Measurements from ENCODE around the gene BSND. TPM values are rescaled to one million over a fixed set of nuclear protein-coding genes. Genes with fewer than 3 reads are reported as not detected.

The BSND gene
- total and polyA plus RNA-seq, 4 donors, result 0.02 TPM; not detected in 3

DNA sequence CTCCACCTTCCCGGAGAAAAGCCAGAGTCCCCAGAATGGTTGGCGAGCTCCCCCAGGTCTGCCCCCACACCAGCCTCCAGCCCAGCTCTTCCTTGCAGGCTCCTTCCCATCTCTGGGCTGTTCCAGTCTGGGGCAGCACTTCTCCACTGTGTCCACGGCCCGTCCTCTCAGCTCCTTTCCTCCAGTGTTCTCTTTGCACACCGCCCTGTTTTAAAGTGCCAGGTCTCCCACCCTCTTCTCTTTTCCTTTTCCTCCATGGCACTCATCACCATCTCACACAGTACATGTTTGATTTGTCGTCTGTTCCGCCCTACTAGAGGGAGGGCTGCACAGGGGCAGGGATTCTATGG lies 34.5 kb downstream of the BSND start:
- Histone ChIP-seq H3K9me3 (ENCODE audit: control insufficient read depth in 4 of 4, insufficient read depth in 3 of 4, low read length in 3 of 4) (no peaks in the 10 kb centered on the region), H3K9ac (ENCODE audit: insufficient read depth in 1 of 2, low read length in 2 of 2) (no peak overlapping the region), H3K27ac (ENCODE audit: low read depth in 1 of 2, low read length in 1 of 2) (no peak overlapping the region), H3K27me3 (ENCODE audit: control insufficient read depth in 3 of 3, insufficient read depth in 3 of 3, low read length in 2 of 3) (peaks cover 0 to 18% (median 10%) of the 10 kb centered on the region in 3 donors), H3K36me3 (ENCODE audit: control insufficient read depth in 4 of 4, insufficient read depth in 4 of 4, low read length in 4 of 4) (no peaks in the 10 kb centered on the region), H3K4me3 (no peak overlapping the region), H3K4me1 (ENCODE audit: control insufficient read depth in 5 of 5, insufficient read depth in 5 of 5, low read length in 5 of 5) (no peaks in the 10 kb centered on the region)
- WGBS, 2 donors, result 83 to 93% methylated on average over 7 of the region's 7 CpGs
- ATAC-seq (ENCODE audit: insufficient read depth, low FRiP score) (no peak), DNase-seq (no peak)
- TF ChIP-seq CTCF (IDR thresholded peaks at IDR 0.05; ENCODE audit: control extremely low read depth, extremely low read depth), result no peak

GRCh38 chr1:55034476-55035133 lies 35.9 kb downstream of the BSND start:
- no peaks in the 10 kb centered on the region for H3K9me3 ChIP-seq (ENCODE audit: control insufficient read depth in 4 of 4, insufficient read depth in 3 of 4, low read length in 3 of 4)
- DNase-seq (no peak), ATAC-seq (ENCODE audit: insufficient read depth, low FRiP score) (no peak)
- TF ChIP-seq CTCF (IDR thresholded peaks at IDR 0.05; ENCODE audit: control extremely low read depth, extremely low read depth), result no peak
- peaks cover 0 to 7% (median 0%) of the 10 kb centered on the region in 5 donors for H3K4me1 ChIP-seq (ENCODE audit: control insufficient read depth in 5 of 5, insufficient read depth in 5 of 5, low read length in 5 of 5)
- WGBS, 2 donors, result 91 to 92% methylated on average over 6 of the region's 6 CpGs
- H3K27ac ChIP-seq (ENCODE audit: low read depth in 1 of 2, low read length in 1 of 2), result no peak overlapping the region
- no peak overlapping the region for H3K9ac ChIP-seq (ENCODE audit: insufficient read depth in 1 of 2, low read length in 2 of 2)
- peaks cover 0 to 29% (median 22%) of the 10 kb centered on the region in 3 donors for H3K27me3 ChIP-seq (ENCODE audit: control insufficient read depth in 3 of 3, insufficient read depth in 3 of 3, low read length in 2 of 3)
- no peak overlapping the region for H3K4me3 ChIP-seq
- H3K36me3 ChIP-seq (ENCODE audit: control insufficient read depth in 4 of 4, insufficient read depth in 4 of 4, low read length in 4 of 4), result no peaks in the 10 kb centered on the region

- Histone ChIP-seq H3K36me3 (ENCODE audit: control insufficient read depth in 4 of 4, insufficient read depth in 4 of 4, low read length in 4 of 4) (no peaks in the 10 kb centered on the region), H3K4me1 (ENCODE audit: control insufficient read depth in 5 of 5, insufficient read depth in 5 of 5, low read length in 5 of 5) (peaks cover 0 to 19% (median 0%) of the 10 kb centered on the region in 5 donors), H3K27ac (ENCODE audit: low read depth in 1 of 2, low read length in 1 of 2) (no peak overlapping the region), H3K4me3 (no peak overlapping the region), H3K27me3 (ENCODE audit: control insufficient read depth in 3 of 3, insufficient read depth in 3 of 3, low read length in 2 of 3) (peaks cover 0 to 37% (median 34%) of the 10 kb centered on the region in 3 donors), H3K9ac (ENCODE audit: insufficient read depth in 1 of 2, low read length in 2 of 2) (no peak overlapping the region), H3K9me3 (ENCODE audit: control insufficient read depth in 4 of 4, insufficient read depth in 3 of 4, low read length in 3 of 4) (no peaks in the 10 kb centered on the region)
- WGBS, 2 donors, result 20 to 30% methylated on average over 4 of the region's 4 CpGs
- DNase-seq, result no peak
- no peak for ATAC-seq (ENCODE audit: insufficient read depth, low FRiP score)
- no peak for TF ChIP-seq CTCF (IDR thresholded peaks at IDR 0.05; ENCODE audit: control extremely low read depth, extremely low read depth)
Measured at GRCh38 chr1:55035904-55036303, 37.2 kb downstream of the BSND start.
